HG03354 (cell line): ENCODE data around the gene PROM1.

Source experiments
- ATAC-seq: cut with Tn5 transposase; IDR thresholded peaks from one replicate; pipeline ENCODE4 v1.9.1; 2021; ENCODE audit warnings: mild to moderate bottlenecking; ENCODE audit not compliant: unreplicated experiment, poor library complexity, severe bottlenecking

PROM1 gene

GRCh38 chr4:16032396-16032770, 51.4 kb downstream of the PROM1 start:
- no peak for ATAC-seq

- no peak for ATAC-seq
Measured at GRCh38 chr4:16031546-16032395, 52.1 kb downstream of the PROM1 start.

- ATAC-seq = no peak
Measured at GRCh38 chr4:16029886-16030285, 53.9 kb downstream of the PROM1 start.

GRCh38 chr4:16029262-16029661, 54.6 kb downstream of the PROM1 start:
- no peak for ATAC-seq

GRCh38 chr4:16027626-16028025, 56.2 kb downstream of the PROM1 start:
- ATAC-seq = no peak

GRCh38 chr4:16027114-16027513, 56.7 kb downstream of the PROM1 start:
- no peak for ATAC-seq

- ATAC-seq = no peak
Measured at GRCh38 chr4:16026160-16026761, 57.6 kb downstream of the PROM1 start.

- ATAC-seq = no peak
Measured at GRCh38 chr4:16025268-16025667, 58.6 kb downstream of the PROM1 start.

- ATAC-seq = no peak
Measured at GRCh38 chr4:16023776-16024408, 59.9 kb downstream of the PROM1 start.

- ATAC-seq = no peak
Measured at GRCh38 chr4:16021804-16022560, 61.8 kb downstream of the PROM1 start.

GRCh38 chr4:16019649-16020048, 64.2 kb downstream of the PROM1 start:
- no peak for ATAC-seq

GRCh38 chr4:16018841-16019240, 65.0 kb downstream of the PROM1 start:
- no peak for ATAC-seq

- ATAC-seq = no peak
Measured at GRCh38 chr4:16018061-16018676, 65.7 kb downstream of the PROM1 start.

- ATAC-seq = no peak
Measured at GRCh38 chr4:16016536-16016935, 67.3 kb downstream of the PROM1 start.

- ATAC-seq = no peak
Measured at GRCh38 chr4:16011173-16011572, 72.7 kb downstream of the PROM1 start.

- ATAC-seq = no peak
Measured at GRCh38 chr4:16009153-16009552, 74.7 kb downstream of the PROM1 start.

GRCh38 chr4:16007471-16008095, 76.2 kb downstream of the PROM1 start:
- no peak for ATAC-seq

- no peak for ATAC-seq
Measured at GRCh38 chr4:16006771-16007446, 76.9 kb downstream of the PROM1 start.

GRCh38 chr4:16005676-16006075, 78.1 kb downstream of the PROM1 start:
- ATAC-seq = no peak
